Mesothelial cell of epicardium (in vitro differentiated cells): ENCODE results near the gene GMPR2. TPM values are rescaled to one million over a fixed set of nuclear protein-coding genes. Genes with fewer than 3 reads are reported as not detected.
"Not testable (repeated sequence)": the region's sequence is repeated elsewhere in the genome, so short reads cannot be mapped to it uniquely, and the experiment has no call there.

Experiments used
- DNase-seq, 2 experiments: peaks; one replicate each; pipeline ENCODE4 v3.0.0; 2021; ENCODE audit warnings: low spot score in 2 of 2; ENCODE audit not compliant: unreplicated experiment in 2 of 2
- H3K27ac Mint-ChIP-seq: 2 replicates; pipeline ENCODE4 v1.8.0; 2021; ENCODE audit warnings: mixed read lengths
- H3K27me3 Mint-ChIP-seq: 2 replicates; pipeline ENCODE4 v1.8.0; 2021; ENCODE audit warnings: low read depth, mixed read lengths
- H3K36me3 Mint-ChIP-seq: 2 replicates; pipeline ENCODE4 v1.8.0; 2021; ENCODE audit warnings: mixed read lengths
- H3K4me1 Mint-ChIP-seq: 2 replicates; pipeline ENCODE4 v1.8.0; 2021; ENCODE audit warnings: mixed read lengths
- H3K4me3 Mint-ChIP-seq: 2 replicates; pipeline ENCODE4 v1.8.0; 2021; ENCODE audit warnings: mild to moderate bottlenecking, moderate library complexity, mixed read lengths
- H3K9me3 Mint-ChIP-seq: 2 replicates; pipeline ENCODE4 v1.8.0; 2021; ENCODE audit warnings: mixed read lengths
- total RNA-seq: library from RNA; stranded (reverse); gene quantifications from 3 replicates; pipeline ENCODE4 v1.2.1, GENCODE V29; 2021
- TF ChIP-seq, protein P1 (sequence below): fragments of 200-600 bp; sonication (generic); IDR thresholded peaks from one replicate; pipeline ENCODE4 v1.5.0; 2021; ENCODE audit warnings: antibody characterized with exemption; ENCODE audit not compliant: unreplicated experiment

The GMPR2 gene
- total RNA-seq, 1 donor from 2014 or later = 72.5 TPM

DNA sequence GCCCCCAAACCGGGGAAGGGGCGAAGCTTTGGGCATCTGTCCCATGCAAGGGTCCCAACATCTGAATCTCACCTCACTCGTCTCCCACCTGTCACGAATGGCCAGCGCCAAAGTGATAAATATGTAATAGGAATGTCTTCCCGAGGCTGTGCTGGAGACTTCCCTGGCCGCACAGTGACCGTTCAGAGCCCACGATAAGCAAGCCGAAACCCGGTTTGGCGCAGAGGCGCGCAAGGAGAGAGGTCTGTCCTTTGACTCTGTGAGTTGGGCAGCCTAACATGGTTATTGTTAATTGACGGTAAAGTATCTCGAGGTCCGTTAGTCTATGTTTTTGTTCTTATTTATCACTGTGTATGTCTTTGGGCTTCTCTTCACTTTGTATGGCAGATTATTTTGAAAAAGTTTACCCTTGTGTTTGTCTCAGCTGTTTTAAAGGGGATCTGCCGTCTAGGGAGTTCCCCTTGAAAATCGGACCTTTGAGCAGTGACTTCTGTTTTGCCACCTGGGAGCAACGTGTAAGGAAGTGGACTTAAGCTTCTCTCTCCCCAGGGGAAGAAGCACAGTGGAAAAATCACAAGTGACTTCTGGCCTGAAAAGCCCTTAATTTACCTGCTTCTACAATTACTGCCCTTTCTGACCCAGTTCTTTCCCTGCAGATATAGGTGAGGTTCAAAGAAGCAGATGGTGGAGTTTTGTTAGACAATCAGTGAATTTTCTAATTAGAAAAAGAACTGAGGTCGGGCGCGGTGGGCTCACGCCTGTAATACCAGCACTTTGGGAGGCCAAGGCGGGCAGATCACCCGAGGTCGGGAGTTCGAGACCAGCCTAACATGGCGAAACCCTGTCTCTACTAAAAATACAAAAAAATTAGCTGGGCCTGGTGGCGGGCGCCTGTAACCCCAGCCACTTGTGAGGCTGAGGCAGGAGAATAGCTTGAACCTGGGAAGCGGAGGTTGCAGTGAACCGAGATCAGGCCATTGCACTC is 36.4 kb upstream of the GMPR2 start:
- peak overlapping the region; percentile 88 for H3K4me3 Mint-ChIP-seq
- H3K27ac Mint-ChIP-seq = peak overlapping the region; percentile 92
- H3K27me3 Mint-ChIP-seq = no peaks in the 10 kb centered on the region
- H3K9me3 Mint-ChIP-seq = peaks cover 1% of the 10 kb centered on the region
- H3K4me1 Mint-ChIP-seq = peaks cover 23% of the 10 kb centered on the region
- peaks cover 29% of the 10 kb centered on the region for H3K36me3 Mint-ChIP-seq
- TF ChIP-seq, protein P1, sequence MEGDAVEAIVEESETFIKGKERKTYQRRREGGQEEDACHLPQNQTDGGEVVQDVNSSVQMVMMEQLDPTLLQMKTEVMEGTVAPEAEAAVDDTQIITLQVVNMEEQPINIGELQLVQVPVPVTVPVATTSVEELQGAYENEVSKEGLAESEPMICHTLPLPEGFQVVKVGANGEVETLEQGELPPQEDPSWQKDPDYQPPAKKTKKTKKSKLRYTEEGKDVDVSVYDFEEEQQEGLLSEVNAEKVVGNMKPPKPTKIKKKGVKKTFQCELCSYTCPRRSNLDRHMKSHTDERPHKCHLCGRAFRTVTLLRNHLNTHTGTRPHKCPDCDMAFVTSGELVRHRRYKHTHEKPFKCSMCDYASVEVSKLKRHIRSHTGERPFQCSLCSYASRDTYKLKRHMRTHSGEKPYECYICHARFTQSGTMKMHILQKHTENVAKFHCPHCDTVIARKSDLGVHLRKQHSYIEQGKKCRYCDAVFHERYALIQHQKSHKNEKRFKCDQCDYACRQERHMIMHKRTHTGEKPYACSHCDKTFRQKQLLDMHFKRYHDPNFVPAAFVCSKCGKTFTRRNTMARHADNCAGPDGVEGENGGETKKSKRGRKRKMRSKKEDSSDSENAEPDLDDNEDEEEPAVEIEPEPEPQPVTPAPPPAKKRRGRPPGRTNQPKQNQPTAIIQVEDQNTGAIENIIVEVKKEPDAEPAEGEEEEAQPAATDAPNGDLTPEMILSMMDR = no peak
- no peak for DNase-seq

GRCh38 chr14:24197056-24197450 is 35.7 kb upstream of the GMPR2 start:
- DNase-seq = no peak
- Mint-ChIP-seq H3K4me1 (peaks cover 23% of the 10 kb centered on the region), H3K36me3 (peaks cover 31% of the 10 kb centered on the region), H3K27ac (peak overlapping the region; percentile 94), H3K4me3 (peak overlapping the region; percentile 49), H3K27me3 (no peaks in the 10 kb centered on the region), H3K9me3 (peaks cover 7% of the 10 kb centered on the region)
- TF ChIP-seq, protein P1 = no peak

GRCh38 chr14:24198814-24199524 is 33.8 kb upstream of the GMPR2 start:
- TF ChIP-seq, protein P1 = no peak
- peak overlapping the region; percentile 16 for H3K4me3 Mint-ChIP-seq
- H3K4me1 Mint-ChIP-seq = peaks cover 22% of the 10 kb centered on the region
- H3K27me3 Mint-ChIP-seq = no peaks in the 10 kb centered on the region
- no peak for DNase-seq
- H3K36me3 Mint-ChIP-seq = peaks cover 34% of the 10 kb centered on the region
- H3K27ac Mint-ChIP-seq = peak overlapping the region; percentile 47
- H3K9me3 Mint-ChIP-seq = peaks cover 17% of the 10 kb centered on the region

DNA sequence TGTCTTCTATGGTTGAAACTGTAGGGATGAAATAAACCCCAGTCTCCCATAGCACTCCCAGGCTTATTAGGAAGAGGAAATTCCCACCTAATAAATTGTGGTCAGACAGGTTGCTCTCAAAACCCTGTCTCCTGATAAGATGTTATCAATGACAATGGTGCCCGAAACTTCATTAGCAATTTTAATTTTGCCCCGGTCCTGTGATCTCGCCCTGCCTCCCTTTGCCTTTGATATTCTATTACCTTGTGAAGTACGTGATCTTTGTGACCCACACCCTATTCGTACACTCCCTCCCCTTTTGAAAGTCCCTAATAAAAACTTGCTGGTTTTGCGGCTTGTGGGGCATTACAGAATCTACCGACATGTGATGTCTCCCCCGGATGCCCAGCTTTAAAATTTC is 30.2 kb upstream of the GMPR2 start:
- H3K4me1 Mint-ChIP-seq, DNase-seq, H3K27ac Mint-ChIP-seq, H3K27me3 Mint-ChIP-seq, H3K4me3 Mint-ChIP-seq: not testable (repeated sequence)
- H3K9me3 Mint-ChIP-seq = peaks cover 17% of the 10 kb centered on the region
- H3K36me3 Mint-ChIP-seq = peaks cover 61% of the 10 kb centered on the region

DNA sequence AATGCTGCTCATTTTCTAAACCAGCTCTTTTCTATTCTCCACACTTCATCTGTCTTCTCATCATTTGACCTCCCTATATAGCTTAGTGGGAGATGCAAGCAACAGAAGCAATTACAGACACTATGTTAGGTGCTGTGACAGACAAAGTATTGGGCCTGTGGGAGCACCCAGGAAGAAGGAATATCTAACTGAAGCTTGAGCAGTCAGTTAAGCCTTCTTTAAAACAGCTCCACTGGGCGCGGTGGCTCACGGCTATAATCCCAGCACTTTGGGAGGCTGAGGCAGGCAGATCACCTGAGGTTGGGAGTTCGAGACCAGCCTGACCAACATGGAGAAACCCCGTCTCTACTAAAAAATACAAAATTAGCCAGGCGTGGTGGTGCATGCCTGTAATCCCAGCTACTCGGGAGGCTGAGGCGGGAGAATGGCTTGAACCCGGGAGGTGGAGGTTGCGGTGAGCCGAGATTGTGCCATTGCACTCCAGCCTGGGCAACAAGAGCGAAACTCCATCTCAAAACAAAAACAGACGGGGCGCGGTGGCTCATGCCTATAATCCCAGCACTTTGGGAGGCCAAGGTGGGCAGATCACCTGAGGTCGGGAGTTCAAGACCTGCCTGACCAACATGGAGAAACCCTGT is 29.4 kb upstream of the GMPR2 start:
- not testable (repeated sequence) for H3K4me3 Mint-ChIP-seq, DNase-seq, H3K27me3 Mint-ChIP-seq, H3K4me1 Mint-ChIP-seq, H3K27ac Mint-ChIP-seq
- H3K36me3 Mint-ChIP-seq = peaks cover 65% of the 10 kb centered on the region
- H3K9me3 Mint-ChIP-seq = peaks cover 17% of the 10 kb centered on the region

GRCh38 chr14:24204163-24205146 is 28.3 kb upstream of the GMPR2 start:
- TF ChIP-seq, protein P1 = no peak
- no peak overlapping the region for H3K27ac Mint-ChIP-seq
- DNase-seq = no peak
- H3K9me3 Mint-ChIP-seq = peaks cover 17% of the 10 kb centered on the region
- peaks cover 61% of the 10 kb centered on the region for H3K36me3 Mint-ChIP-seq
- no peak overlapping the region for H3K4me3 Mint-ChIP-seq
- H3K4me1 Mint-ChIP-seq = no peaks in the 10 kb centered on the region
- no peaks in the 10 kb centered on the region for H3K27me3 Mint-ChIP-seq
